ENCODE data around the gene PPP6R1. TPM values are rescaled to one million over a fixed set of nuclear protein-coding genes. Genes with fewer than 3 reads are reported as not detected.
A peak's percentile ranks its signal among the peaks of the same experiment; 100 is the strongest.

Gene PPP6R1
- total and polyA plus RNA-seq, 2 of the 13 experiments (the other 11 are each of a cell fraction or from before 2014, with no cell fraction given): 25.8 to 54.0 TPM

GRCh38 chr19:55303477-55303876 lies 44.7 kb upstream of the PPP6R1 start (continued):
- TF ChIP-seq TOPORS (CRISPR knock-in tag; IDR thresholded peaks at IDR 0.05) (no peak), ZNF564 (CRISPR knock-in tag; IDR thresholded peaks at IDR 0.05) (no peak), DRAP1 (CRISPR knock-in tag; IDR thresholded peaks at IDR 0.05) (no peak), GABPB1 (CRISPR knock-in tag; IDR thresholded peaks at IDR 0.05) (0 out of 2 replicates have a peak, but pooled peaks have one; percentile 26), TERF1 (CRISPR knock-in tag; IDR thresholded peaks at IDR 0.05) (no peak), ZNF496 (CRISPR knock-in tag; IDR thresholded peaks at IDR 0.05; ENCODE audit: insufficient replicate concordance) (no peak)

- ATAC-seq: no peak
- 42% methylated on average over 10 of the region's 12 CpGs for WGBS (ENCODE audit: low lambda C conversion rate)
- Histone ChIP-seq H3K4me3 (replicated peaks in 1 of 3; ENCODE audit: insufficient read depth in 1 of 3, low read depth in 2 of 3, low read length in 3 of 3) (peak overlapping the region in 2 of 3 experiments; percentile 42 to 75; a peak in 3 of 6 replicates), H3K4me1 (ENCODE audit: insufficient read depth, low read length) (peaks cover 29% of the 10 kb centered on the region), H3K9ac (ENCODE audit: insufficient read depth, low read depth, low read length) (peak overlapping the region; percentile 23; the same call in 1 of the 2 replicates), H3K79me2 (ENCODE audit: insufficient read depth, low read length) (no peaks in the 10 kb centered on the region), H3K9me3 (ENCODE audit: low read length) (no peaks in the 10 kb centered on the region), H3K27me3 (ENCODE audit: control insufficient read depth in 1 of 2, insufficient read depth in 2 of 2, low read length in 2 of 2) (peaks cover 0 to 20% of the 10 kb centered on the region in 2 experiments; a peak in 2 of 5 replicates), H2AFZ (ENCODE audit: low read length) (no peak overlapping the region), H3K27ac (ENCODE audit: extremely low read length, insufficient read depth, low read length) (no peak overlapping the region), H3K36me3 (replicated peaks in 1 of 2; ENCODE audit: control insufficient read depth in 1 of 2, insufficient read depth in 2 of 2, low read length in 2 of 2) (no peaks in the 10 kb centered on the region), H4K20me1 (ENCODE audit: insufficient read depth, low read length) (no peaks in the 10 kb centered on the region), H3K4me2 (ENCODE audit: low read depth, low read length) (peak overlapping the region; percentile 96)
- CTCF ChIA-PET (ENCODE audit: low intra/inter-chr PET ratio, low total read pairs): interaction anchor here (1.2 to 1.8 kb wide), 2 partner anchors 37 to 116 kb away, joined by 3 to 9 read pairs; partner anchors contain the start of gene KMT5C
- in situ Hi-C loops (cut with HindIII; ENCODE audit: extremely low pct_ligation_motif_present, low pct_unique_long_range_greater_than_20kb): loop anchor here (5.0 kb wide), 1 partner anchor 115 kb away; no protein-coding TSS in a partner anchor
- POLR2A ChIA-PET: interaction anchor here (1.0 to 2.2 kb wide), 9 partner anchors 10 to 116 kb away, joined by 3 to 13 read pairs (median 7); partner anchors contain the start of genes HSPBP1, PPP6R1 and UBE2S
- DNase-seq (ENCODE audit: low spot score): no peak
- BruUV-seq (replicated peaks): no TSS peak
- FAIRE-seq: no peak
- intact Hi-C loops (cut with micrococcal nuclease; ENCODE audit: unreplicated experiment): no loop called here
- TF ChIP-seq ZNF776 (CRISPR knock-in tag; IDR thresholded peaks at IDR 0.05) (no peak), PTBP1 (IDR thresholded peaks at IDR 0.05; ENCODE audit: low read depth, low read length, poor library complexity, severe bottlenecking) (no peak), ZKSCAN1 (IDR thresholded peaks at IDR 0.05; ENCODE audit: low read length) (no peak), RAD21 (CRISPR knock-in tag; IDR thresholded peaks at IDR 0.05) (no peak), ZBTB25 (CRISPR knock-in tag; IDR thresholded peaks at IDR 0.05) (no peak), ZNF256 (CRISPR knock-in tag; conservative IDR thresholded peaks at IDR 0.05) (no peak), EP300 (IDR thresholded peaks at IDR 0.05; ENCODE audit: low read depth in 2 of 2, low read length in 2 of 2) (no peak), EP300 (CRISPR knock-in tag; IDR thresholded peaks at IDR 0.05; ENCODE audit: borderline replicate concordance) (no peak), ATF1 (CRISPR knock-in tag; IDR thresholded peaks at IDR 0.05) (no peak), ZNF503 (CRISPR knock-in tag; IDR thresholded peaks at IDR 0.05) (no peak), EED (CRISPR knock-in tag; IDR thresholded peaks at IDR 0.05) (no peak), ZNF749 (CRISPR knock-in tag; IDR thresholded peaks at IDR 0.05; ENCODE audit: borderline replicate concordance) (no peak), POLR2A (IDR thresholded peaks at IDR 0.05; ENCODE audit: insufficient read depth in 1 of 2, low read depth in 2 of 2, low read length in 2 of 2) (no peak), ZNF10 (CRISPR knock-in tag; IDR thresholded peaks at IDR 0.05; ENCODE audit: borderline replicate concordance, low read depth) (no peak)
Measured at GRCh38 chr19:55302318-55302703, 43.5 kb upstream of the PPP6R1 start.
